Smooth muscle cell (in vitro differentiated cells): ENCODE measurements around the gene EFCAB7. TPM values are rescaled to one million over a fixed set of nuclear protein-coding genes. Genes with fewer than 3 reads are reported as not detected.

Source experiments
- DNase-seq: peaks from one replicate; lab custom pipeline; 2025; ENCODE audit not compliant: unreplicated experiment; lab: John Stamatoyannopoulos, UW
- H2AFZ ChIP-seq: fragments of 200-600 bp; sonication (generic); 2 replicates; pipeline ENCODE4 v1.6.0; 2016; ENCODE audit warnings: antibody characterized with exemption, low read depth, mild to moderate bottlenecking
- H3F3A ChIP-seq: fragments of 200-600 bp; sonication (generic); 2 replicates; pipeline ENCODE4 v1.6.0; 2017; ENCODE audit warnings: antibody characterized with exemption, low read depth
- H3K27ac ChIP-seq: fragments of 200-600 bp; sonication (generic); 2 replicates; pipeline ENCODE4 v1.5.1; 2016; ENCODE audit warnings: low read depth, mild to moderate bottlenecking
- H3K27me3 ChIP-seq: fragments of 200-600 bp; sonication (generic); 2 replicates; pipeline ENCODE4 v1.6.1; 2016; ENCODE audit warnings: low read depth, mild to moderate bottlenecking
- H3K36me3 ChIP-seq: fragments of 200-600 bp; sonication (generic); 2 replicates; pipeline ENCODE4 v1.5.1; 2016; ENCODE audit warnings: low read depth
- H3K4me1 ChIP-seq: fragments of 200-600 bp; sonication (generic); 2 replicates; pipeline ENCODE4 v1.5.1; 2016; ENCODE audit warnings: low read depth
- H3K4me2 ChIP-seq: fragments of 200-600 bp; sonication (generic); 2 replicates; pipeline ENCODE4 v1.6.0; 2016; ENCODE audit warnings: mild to moderate bottlenecking
- H3K4me3 ChIP-seq: fragments of 200-600 bp; sonication (generic); 2 replicates; pipeline ENCODE4 v1.5.1; 2016; ENCODE audit warnings: mild to moderate bottlenecking
- H3K79me2 ChIP-seq: fragments of 200-600 bp; sonication (generic); 2 replicates; pipeline ENCODE4 v1.6.0; 2016; ENCODE audit warnings: low read depth, mild to moderate bottlenecking
- H3K9ac ChIP-seq: fragments of 200-600 bp; sonication (generic); 2 replicates; pipeline ENCODE4 v1.6.0; 2016; ENCODE audit warnings: low read depth
- H3K9me3 ChIP-seq: fragments of 200-600 bp; sonication (generic); replicated peaks from 2 replicates; pipeline ENCODE4 v1.5.1; 2016; ENCODE audit warnings: low read depth
- H4K20me1 ChIP-seq: fragments of 200-600 bp; sonication (generic); 2 replicates; pipeline ENCODE4 v1.6.0; 2016; ENCODE audit warnings: low read depth
- WGBS: methylation state at CpG from one replicate; pipeline ENCODE4 v1.1.7; 2016; ENCODE audit warnings: low lambda C conversion rate; 5-methylcytosine and 5-hydroxymethylcytosine counted together
- polyA plus RNA-seq: library from polyadenylated mRNA; unstranded; fragments of >200 nt; fragmentation: Nextera tagmentation; extraction: Ambion mirVana; gene quantifications from 2 replicates; pipeline ENCODE4 v1.2.1, GENCODE V29; 2016
- total RNA-seq: library from RNA; depleted of rRNA; stranded (reverse); fragments of >200 nt; gene quantifications from 2 replicates; pipeline ENCODE4 v1.2.3, GENCODE V29; 2014
- TF ChIP-seq, protein P1 (sequence below): fragments of 200-600 bp; sonication (generic); IDR thresholded peaks from 2 replicates; pipeline ENCODE4 v1.5.1; 2017; ENCODE audit warnings: borderline replicate concordance, mild to moderate bottlenecking, antibody characterized with exemption; ENCODE audit not compliant: insufficient read depth, poor library complexity, severe bottlenecking

EFCAB7 gene
- total and polyA plus RNA-seq, 2 experiments from 2014 or later, result 3.5 to 5.4 TPM

GRCh38 chr1:63612564-63612963 lies 89.2 kb downstream of the EFCAB7 start:
- no peak for DNase-seq
- Histone ChIP-seq H3K9ac (no peak overlapping the region), H3K4me1 (peaks cover 22% of the 10 kb centered on the region), H2AFZ (no peak overlapping the region), H3K4me2 (no peak overlapping the region), H3F3A (no peaks in the 10 kb centered on the region), H3K4me3 (no peak overlapping the region), H3K27ac (no peak overlapping the region), H3K9me3 (no peaks in the 10 kb centered on the region), H4K20me1 (peaks cover 95% of the 10 kb centered on the region), H3K79me2 (peaks cover 10% of the 10 kb centered on the region), H3K27me3 (no peaks in the 10 kb centered on the region), H3K36me3 (no peaks in the 10 kb centered on the region)
- TF ChIP-seq, protein P1, sequence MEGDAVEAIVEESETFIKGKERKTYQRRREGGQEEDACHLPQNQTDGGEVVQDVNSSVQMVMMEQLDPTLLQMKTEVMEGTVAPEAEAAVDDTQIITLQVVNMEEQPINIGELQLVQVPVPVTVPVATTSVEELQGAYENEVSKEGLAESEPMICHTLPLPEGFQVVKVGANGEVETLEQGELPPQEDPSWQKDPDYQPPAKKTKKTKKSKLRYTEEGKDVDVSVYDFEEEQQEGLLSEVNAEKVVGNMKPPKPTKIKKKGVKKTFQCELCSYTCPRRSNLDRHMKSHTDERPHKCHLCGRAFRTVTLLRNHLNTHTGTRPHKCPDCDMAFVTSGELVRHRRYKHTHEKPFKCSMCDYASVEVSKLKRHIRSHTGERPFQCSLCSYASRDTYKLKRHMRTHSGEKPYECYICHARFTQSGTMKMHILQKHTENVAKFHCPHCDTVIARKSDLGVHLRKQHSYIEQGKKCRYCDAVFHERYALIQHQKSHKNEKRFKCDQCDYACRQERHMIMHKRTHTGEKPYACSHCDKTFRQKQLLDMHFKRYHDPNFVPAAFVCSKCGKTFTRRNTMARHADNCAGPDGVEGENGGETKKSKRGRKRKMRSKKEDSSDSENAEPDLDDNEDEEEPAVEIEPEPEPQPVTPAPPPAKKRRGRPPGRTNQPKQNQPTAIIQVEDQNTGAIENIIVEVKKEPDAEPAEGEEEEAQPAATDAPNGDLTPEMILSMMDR, result no peak
- WGBS, result 65% methylated on average over 4 of the region's 4 CpGs

GRCh38 chr1:63612971-63613370 lies 89.6 kb downstream of the EFCAB7 start:
- H3K27me3 ChIP-seq, result no peaks in the 10 kb centered on the region
- peaks cover 22% of the 10 kb centered on the region for H3K4me1 ChIP-seq
- peaks cover 10% of the 10 kb centered on the region for H3K79me2 ChIP-seq
- no peaks in the 10 kb centered on the region for H3F3A ChIP-seq
- no peak overlapping the region for H3K4me2 ChIP-seq
- H3K9me3 ChIP-seq, result no peaks in the 10 kb centered on the region
- H3K9ac ChIP-seq, result no peak overlapping the region
- H3K36me3 ChIP-seq, result no peaks in the 10 kb centered on the region
- DNase-seq, result no peak
- H3K27ac ChIP-seq, result no peak overlapping the region
- no peak overlapping the region for H3K4me3 ChIP-seq
- no peak overlapping the region for H2AFZ ChIP-seq
- TF ChIP-seq, protein P1, result no peak
- H4K20me1 ChIP-seq, result peaks cover 95% of the 10 kb centered on the region

DNA sequence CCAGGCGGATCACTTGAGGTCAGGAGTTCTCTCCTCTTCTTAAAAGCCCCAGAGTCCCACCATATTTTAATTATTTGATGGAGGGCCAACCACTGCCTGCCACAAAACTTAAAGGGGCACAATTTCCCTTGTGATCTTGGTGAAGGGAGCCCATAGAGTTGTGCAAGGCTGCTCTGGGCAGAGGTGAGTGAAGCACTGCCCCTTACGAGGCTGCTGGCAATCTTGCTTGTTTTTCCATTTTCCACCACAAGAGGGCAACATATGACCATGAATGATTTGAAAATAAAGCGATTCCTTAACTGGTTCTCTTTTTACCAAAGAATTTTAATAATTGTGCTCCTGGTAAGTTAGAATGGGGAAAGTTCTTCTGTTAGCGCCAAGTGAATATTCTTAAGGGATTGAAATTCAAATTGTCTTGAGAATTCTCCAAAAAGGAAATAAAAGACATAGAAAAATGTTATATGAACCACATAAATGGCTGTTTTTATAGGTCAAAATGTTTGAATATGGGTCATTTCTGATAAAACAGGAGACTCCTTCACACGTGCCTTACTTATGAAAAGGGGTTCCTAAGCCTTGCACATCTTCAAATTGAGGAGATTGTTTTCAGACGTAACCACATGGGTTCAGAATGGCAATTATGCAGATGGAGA lies 92.6 kb downstream of the EFCAB7 start:
- no peak overlapping the region for H3K9ac ChIP-seq
- WGBS, result 35% methylated on average over 6 of the region's 6 CpGs
- TF ChIP-seq, protein P1, result peak; percentile 82
- no peaks in the 10 kb centered on the region for H3K36me3 ChIP-seq
- no peak overlapping the region for H3K27ac ChIP-seq
- H3K27me3 ChIP-seq, result no peaks in the 10 kb centered on the region
- peak; percentile 2 for DNase-seq
- H2AFZ ChIP-seq, result no peak overlapping the region
- peaks cover 20% of the 10 kb centered on the region for H3K4me1 ChIP-seq
- H4K20me1 ChIP-seq, result peaks cover 95% of the 10 kb centered on the region
- H3F3A ChIP-seq, result no peaks in the 10 kb centered on the region
- no peak overlapping the region for H3K4me3 ChIP-seq
- H3K79me2 ChIP-seq, result peaks cover 9% of the 10 kb centered on the region
- H3K4me2 ChIP-seq, result no peak overlapping the region
- H3K9me3 ChIP-seq, result no peaks in the 10 kb centered on the region

DNA sequence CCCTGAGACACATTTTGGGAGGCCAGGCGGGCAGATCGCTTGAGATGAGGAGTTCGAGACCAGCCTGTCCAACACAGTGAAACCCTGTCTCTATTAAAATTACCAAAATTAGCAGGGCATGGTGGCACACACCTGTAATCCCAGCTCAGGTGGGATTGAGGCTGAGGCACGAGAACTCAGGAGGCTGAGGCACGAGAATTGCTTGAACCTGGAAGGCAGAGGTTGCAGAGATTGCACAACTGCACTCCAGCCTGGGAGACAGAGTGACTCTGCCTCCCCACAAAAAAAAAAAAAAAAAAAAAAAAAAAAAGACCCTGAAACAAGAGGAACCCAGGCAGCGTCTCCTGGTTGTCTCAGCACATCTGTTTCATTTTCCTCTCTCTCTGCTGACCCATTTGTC lies 94.1 kb downstream of the EFCAB7 start:
- H3K4me1 ChIP-seq, result peaks cover 10% of the 10 kb centered on the region
- DNase-seq, result no peak
- no peak overlapping the region for H3K9ac ChIP-seq
- no peak overlapping the region for H3K4me2 ChIP-seq
- H3K27ac ChIP-seq, result no peak overlapping the region
- no peaks in the 10 kb centered on the region for H3K36me3 ChIP-seq
- TF ChIP-seq, protein P1, result no peak
- H4K20me1 ChIP-seq, result peaks cover 96% of the 10 kb centered on the region
- no peaks in the 10 kb centered on the region for H3K27me3 ChIP-seq
- H3K9me3 ChIP-seq, result no peaks in the 10 kb centered on the region
- peaks cover 9% of the 10 kb centered on the region for H3K79me2 ChIP-seq
- H3K4me3 ChIP-seq, result no peak overlapping the region
- no peaks in the 10 kb centered on the region for H3F3A ChIP-seq
- H2AFZ ChIP-seq, result no peak overlapping the region
- WGBS, result 95% methylated on average over 6 of the region's 6 CpGs
